GM13976 (cell line): ENCODE data around the gene CHI3L1.

Experiments
- DNase-seq: peaks from one replicate; pipeline ENCODE4 v3.0.0; 2012; ENCODE audit warnings: low spot score
- CTCF ChIP-seq: IDR thresholded peaks from 2 replicates; pipeline ENCODE4 v1.5.1; 2012; ENCODE audit warnings: borderline replicate concordance, mild to moderate bottlenecking; ENCODE audit not compliant: insufficient read depth; ENCODE audit errors: extremely low read depth, missing control alignments, control extremely low read depth
- in situ Hi-C: fragments of 300-500 bp; cut with MboI; formaldehyde crosslinking; loops from one replicate; pipeline ENCODE4 v1.12.0; 2022; ENCODE audit warnings: low sequenced_read_pairs, mixed read lengths, inconsistent platforms; ENCODE audit not compliant: unreplicated experiment

The CHI3L1 gene

DNA sequence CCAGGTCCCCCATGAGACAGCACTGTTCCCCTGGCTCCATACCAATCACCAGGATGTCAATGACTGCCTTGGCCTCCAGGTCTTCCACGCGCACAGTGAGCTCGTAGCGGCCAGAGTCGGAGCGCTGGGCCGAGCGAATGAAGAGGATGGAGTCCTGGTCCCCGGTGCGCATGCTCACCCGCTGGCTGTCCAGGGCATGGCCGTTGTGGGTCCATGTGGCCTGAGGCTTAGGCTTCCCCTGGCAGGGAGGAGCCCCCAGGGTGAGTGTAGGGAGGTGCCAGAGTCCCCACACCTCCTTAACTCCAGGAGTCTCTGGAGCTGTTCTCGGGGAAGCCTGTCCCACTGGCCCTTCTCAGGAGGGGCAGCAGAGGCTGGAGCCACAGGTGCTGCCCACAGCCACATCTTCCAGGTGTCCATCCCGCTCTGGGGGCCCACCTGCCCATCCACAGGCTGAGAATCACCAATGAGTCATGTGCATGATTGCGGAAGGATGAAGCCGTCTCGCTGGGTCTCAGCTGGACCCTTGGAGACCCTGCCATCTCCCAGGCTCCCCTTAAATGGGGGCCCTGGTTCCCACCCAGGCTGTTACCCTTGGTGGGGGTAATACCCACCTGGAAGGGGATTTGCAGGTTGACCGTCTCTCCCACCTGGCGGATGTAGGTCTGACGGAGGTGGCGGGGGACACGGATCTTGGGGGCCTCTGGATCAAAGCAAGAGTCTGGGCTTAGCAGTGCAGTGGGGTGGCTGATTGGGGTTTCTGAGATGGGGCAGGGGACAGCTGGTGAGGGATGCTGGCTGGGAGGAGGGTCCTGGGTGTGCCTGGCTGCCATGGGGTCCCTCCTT is 14.9 kb downstream of the CHI3L1 start:
- DNase-seq = no peak
- TF ChIP-seq CTCF = no peak
- in situ Hi-C loops = no loop called here

- no peak for TF ChIP-seq CTCF
- DNase-seq = no peak
- in situ Hi-C loops = no loop called here
Measured at GRCh38 chr1:203170625-203171330, 15.7 kb downstream of the CHI3L1 start.

GRCh38 chr1:203169770-203170520 is 16.6 kb downstream of the CHI3L1 start:
- TF ChIP-seq CTCF = no peak
- in situ Hi-C loops = no loop called here
- no peak for DNase-seq

DNA sequence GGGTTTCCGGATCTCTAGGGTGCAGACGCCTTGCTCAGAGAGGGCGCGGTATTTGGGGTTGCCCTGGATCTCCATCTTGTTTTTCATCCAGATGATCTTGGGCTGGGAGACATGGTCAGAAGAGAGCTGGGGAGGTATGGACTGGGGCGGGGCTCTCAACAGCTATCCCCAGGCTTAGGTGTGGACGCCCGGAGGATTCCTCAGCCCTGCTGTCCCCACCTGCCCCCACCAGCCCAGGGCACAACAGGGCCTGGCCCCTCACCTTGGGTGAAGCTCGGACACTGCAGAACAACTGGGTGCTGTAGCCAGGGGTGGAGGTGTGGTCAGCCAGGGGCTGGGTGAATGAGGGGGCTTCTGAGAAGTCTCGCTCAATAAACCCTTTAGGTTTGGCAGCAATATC is 17.5 kb downstream of the CHI3L1 start:
- in situ Hi-C loops = no loop called here
- no peak for TF ChIP-seq CTCF
- DNase-seq = no peak

DNA sequence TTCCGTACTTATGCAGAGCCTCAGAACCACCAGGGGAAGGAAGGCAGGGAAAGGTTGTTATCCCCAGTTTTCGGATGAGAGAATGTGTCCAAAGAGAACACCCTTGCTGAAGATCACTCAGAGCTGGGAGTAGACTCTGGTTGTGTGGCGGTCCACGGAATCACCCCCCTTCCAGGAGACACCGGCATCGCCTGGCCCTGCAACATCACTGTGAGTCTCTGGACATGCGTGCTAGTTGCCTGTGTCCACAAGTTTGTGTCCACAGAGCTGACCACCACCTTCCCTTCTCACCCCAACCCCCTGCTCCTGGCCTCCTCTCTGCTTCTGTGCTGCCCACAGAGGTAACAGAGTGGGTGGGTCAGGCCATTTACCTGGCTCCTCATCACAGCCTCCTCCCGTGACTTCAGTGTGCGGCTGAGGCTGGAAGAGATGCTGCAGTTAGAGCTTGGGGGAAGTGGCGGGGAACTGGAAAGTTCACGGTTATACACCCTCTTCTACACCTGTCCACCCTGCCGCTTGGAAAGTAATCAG is 18.2 kb downstream of the CHI3L1 start:
- TF ChIP-seq CTCF = no peak
- in situ Hi-C loops = no loop called here
- no peak for DNase-seq

DNA sequence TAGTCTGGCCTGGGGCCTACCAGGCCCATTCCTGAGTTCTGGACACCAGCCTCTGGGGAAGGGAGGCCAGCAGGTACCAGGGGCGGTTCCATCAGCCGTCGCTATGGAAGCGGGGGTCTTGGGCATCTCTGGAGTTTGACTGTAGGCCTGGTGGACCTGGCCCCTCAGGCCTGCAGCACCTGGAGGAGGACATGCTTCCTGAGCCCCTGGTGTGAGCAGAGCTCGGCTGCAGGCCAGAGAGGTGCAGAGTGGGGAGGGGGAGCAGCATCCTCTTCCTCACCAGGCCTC is 18.6 kb downstream of the CHI3L1 start:
- DNase-seq = no peak
- TF ChIP-seq CTCF = no peak
- in situ Hi-C loops = no loop called here
